ENCODE results near the gene SLX9.

- no peak for TF ChIP-seq POLR2A (IDR thresholded peaks at IDR 0.05)
- TF ChIP-seq CTCF (IDR thresholded peaks at IDR 0.05): no peak
- TF ChIP-seq POLR2AphosphoS5 (IDR thresholded peaks at IDR 0.05): no peak
Observed at GRCh38 chr21:44949161-44949778, 9.4 kb downstream of the SLX9 start.

All from breast epithelium (tissue), 3 donors.